GM18498 (cell line): Measurements from ENCODE around the gene HPCAL4.

Experiments used
- ATAC-seq: cut with Tn5 transposase; IDR thresholded peaks from one replicate; pipeline ENCODE4 v1.9.1; 2021; ENCODE audit warnings: mild to moderate bottlenecking, moderate library complexity; ENCODE audit not compliant: unreplicated experiment

Gene HPCAL4

GRCh38 chr1:39704757-39705156, 13.5 kb upstream of the HPCAL4 start:
- no peak for ATAC-seq

GRCh38 chr1:39701049-39701439, 9.8 kb upstream of the HPCAL4 start:
- no peak for ATAC-seq

- no peak for ATAC-seq
These were observed 9.1 kb upstream of the HPCAL4 start for GRCh38 chr1:39700348-39700747.

GRCh38 chr1:39699419-39699818, 8.2 kb upstream of the HPCAL4 start:
- no peak for ATAC-seq

- ATAC-seq: no peak
These were observed 7.3 kb upstream of the HPCAL4 start for GRCh38 chr1:39698568-39698967.

GRCh38 chr1:39696448-39696847, 5.2 kb upstream of the HPCAL4 start:
- no peak for ATAC-seq

GRCh38 chr1:39695016-39695415, 3.8 kb upstream of the HPCAL4 start:
- no peak for ATAC-seq

- ATAC-seq: no peak
These were observed 2.8 kb upstream of the HPCAL4 start for GRCh38 chr1:39694026-39694425.

GRCh38 chr1:39692152-39693074, 1.2 kb upstream of the HPCAL4 start:
- ATAC-seq: no peak

GRCh38 chr1:39690794-39691382, 345 bp downstream of the HPCAL4 start:
- ATAC-seq: no peak

GRCh38 chr1:39690225-39690624, 1.0 kb downstream of the HPCAL4 start:
- no peak for ATAC-seq

GRCh38 chr1:39689635-39690034, 1.6 kb downstream of the HPCAL4 start:
- no peak for ATAC-seq

- ATAC-seq: no peak
These were observed 2.0 kb downstream of the HPCAL4 start for GRCh38 chr1:39689214-39689613.

GRCh38 chr1:39688706-39689105, 2.5 kb downstream of the HPCAL4 start:
- ATAC-seq: no peak

- ATAC-seq: no peak
These were observed 4.0 kb downstream of the HPCAL4 start for GRCh38 chr1:39687243-39687642.

GRCh38 chr1:39685071-39685470, 6.2 kb downstream of the HPCAL4 start:
- ATAC-seq: no peak

- ATAC-seq: no peak
These were observed 6.9 kb downstream of the HPCAL4 start for GRCh38 chr1:39684313-39684664.

- ATAC-seq: no peak
These were observed 7.5 kb downstream of the HPCAL4 start for GRCh38 chr1:39683591-39684312.

GRCh38 chr1:39681999-39682398, 9.2 kb downstream of the HPCAL4 start:
- ATAC-seq: no peak

GRCh38 chr1:39681294-39681693, 9.9 kb downstream of the HPCAL4 start:
- ATAC-seq: no peak

- ATAC-seq: no peak
These were observed 10.5 kb downstream of the HPCAL4 start for GRCh38 chr1:39680751-39681150.

GRCh38 chr1:39679821-39680220, 11.4 kb downstream of the HPCAL4 start:
- ATAC-seq: no peak
